ENCODE measurements around the gene RYR3.

GRCh38 chr15:33445984-33446383 is 135.2 kb downstream of the RYR3 start:
- TF ChIP-seq CTCF (IDR thresholded peaks at IDR 0.05 in 2 of 3, conservative IDR thresholded peaks at IDR 0.05 in 1 of 3; ENCODE audit: control insufficient read depth in 2 of 3, extremely low read depth in 1 of 3, insufficient read depth in 1 of 3, low read depth in 3 of 3, low read length in 3 of 3), result no peak
- TF ChIP-seq SUZ12 (IDR thresholded peaks at IDR 0.05; ENCODE audit: unreplicated experiment), result no peak
- no peak for TF ChIP-seq MTA3 (IDR thresholded peaks at IDR 0.05; ENCODE audit: borderline replicate concordance, low read length)
- TF ChIP-seq USF2 (IDR thresholded peaks at IDR 0.05; ENCODE audit: borderline replicate concordance, low read depth, low read length), result no peak
- no peak for TF ChIP-seq TCF7 (IDR thresholded peaks at IDR 0.05; ENCODE audit: borderline replicate concordance)
- no peak for TF ChIP-seq CHD1 (IDR thresholded peaks at IDR 0.05; ENCODE audit: low read depth, low read length)
- TF ChIP-seq SIN3A (IDR thresholded peaks at IDR 0.05; ENCODE audit: low read depth, low read length), result no peak
- TF ChIP-seq CBX5 (IDR thresholded peaks at IDR 0.05; ENCODE audit: low read depth), result no peak
- TF ChIP-seq HDAC2 (IDR thresholded peaks at IDR 0.05), result no peak
- no peak for TF ChIP-seq NFIC (IDR thresholded peaks at IDR 0.05; ENCODE audit: low read depth, low read length)
- no peak for TF ChIP-seq SP1 (IDR thresholded peaks at IDR 0.05; ENCODE audit: low read depth, low read length)
- no peak for TF ChIP-seq FOXM1 (IDR thresholded peaks at IDR 0.05; ENCODE audit: low read depth, low read length)
- no peak for TF ChIP-seq NR2C2 (IDR thresholded peaks at IDR 0.05; ENCODE audit: borderline replicate concordance, control insufficient read depth, insufficient read length, low read depth)
- no peak for TF ChIP-seq PAX5 (IDR thresholded peaks at IDR 0.05; ENCODE audit: borderline replicate concordance, low read depth, low read length)
